ENCODE measurements around the gene KATNAL2.

DNA sequence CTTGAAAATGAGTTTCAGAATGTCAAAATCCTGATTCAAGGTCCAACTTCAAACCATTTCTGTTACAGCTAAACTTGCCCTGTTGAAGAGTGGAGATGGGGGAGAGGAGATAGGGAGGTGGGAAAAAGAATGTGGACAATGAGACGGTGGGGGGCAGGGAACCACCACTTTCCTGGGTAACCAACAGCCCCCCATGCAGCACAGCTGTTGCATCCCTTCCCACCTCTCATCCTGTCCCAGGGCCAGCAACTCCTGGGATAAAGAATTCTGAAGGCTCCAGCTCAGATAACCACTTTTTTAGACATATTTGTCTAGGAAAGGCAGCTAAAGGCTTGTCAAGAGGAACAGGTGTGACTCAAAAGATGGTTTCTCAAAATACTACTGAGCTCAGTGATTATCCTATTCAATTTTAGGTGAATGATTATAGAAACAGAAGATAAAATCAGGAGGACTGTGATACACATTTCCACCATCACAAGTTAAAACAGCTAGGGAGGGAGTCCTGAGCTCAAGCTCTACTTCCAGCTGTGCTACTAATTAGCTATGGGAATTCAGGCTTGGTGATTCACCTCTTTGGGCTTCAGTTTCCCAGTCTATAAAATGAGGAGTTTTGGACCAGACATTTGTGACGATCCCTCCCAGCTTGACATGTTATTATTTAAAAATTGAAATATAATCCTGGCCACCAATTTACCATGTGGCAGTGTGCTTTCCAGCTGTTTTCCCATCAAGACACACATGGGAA, 196.6 kb downstream of the KATNAL2 start:
- no peak for TF ChIP-seq RARB (CRISPR knock-in tag; IDR thresholded peaks at IDR 0.05)
- TF ChIP-seq ZNF565 (CRISPR knock-in tag; conservative IDR thresholded peaks at IDR 0.05; ENCODE audit: low read depth) = no peak
- no peak for TF ChIP-seq ISL1 (CRISPR knock-in tag; IDR thresholded peaks at IDR 0.05)
